ENCODE data around the gene CORO2B. TPM values are rescaled to one million over a fixed set of nuclear protein-coding genes. Genes with fewer than 3 reads are reported as not detected.

Gene CORO2B
- total RNA-seq, 1 donor from 2014 or later, result 1.0 TPM

GRCh38 chr15:68735610-68736009, 156.8 kb downstream of the CORO2B start:
- H3K4me1 ChIP-seq, result peaks cover 1% of the 10 kb centered on the region
- no peaks in the 10 kb centered on the region for H3K9me3 Mint-ChIP-seq
- H3K27ac Mint-ChIP-seq, result no peak overlapping the region
- H3K4me1 Mint-ChIP-seq, result peaks cover 3% of the 10 kb centered on the region
- no peaks in the 10 kb centered on the region for H3K79me2 ChIP-seq (ENCODE audit: low read depth)
- H3K4me3 ChIP-seq, result no peak overlapping the region
- no peaks in the 10 kb centered on the region for H3F3A ChIP-seq (ENCODE audit: low read depth)
- H3K27ac ChIP-seq, result no peak overlapping the region
- no peak overlapping the region for H2AFZ ChIP-seq (replicated peaks)
- no peaks in the 10 kb centered on the region for H3K36me3 Mint-ChIP-seq
- TF ChIP-seq EZH2phosphoT487 (IDR thresholded peaks at IDR 0.05) (no peak), CTCF (IDR thresholded peaks at IDR 0.05) (no peak), EZH2 (IDR thresholded peaks at IDR 0.05) (no peak)
- H3K9ac ChIP-seq, result no peak overlapping the region
- no peaks in the 10 kb centered on the region for H3K9me3 ChIP-seq (ENCODE audit: low read depth)
- DNase-seq (ENCODE audit: low spot score), result no peak
- no peaks in the 10 kb centered on the region for H3K36me3 ChIP-seq
- H3K4me2 ChIP-seq, result no peak overlapping the region
- no peaks in the 10 kb centered on the region for H3K27me3 ChIP-seq
- no peaks in the 10 kb centered on the region for H4K20me1 ChIP-seq (ENCODE audit: low read depth)
- H3K27me3 Mint-ChIP-seq (ENCODE audit: insufficient read depth, low read depth), result peaks cover 7% of the 10 kb centered on the region
- no peak overlapping the region for H3K4me3 Mint-ChIP-seq

DNA sequence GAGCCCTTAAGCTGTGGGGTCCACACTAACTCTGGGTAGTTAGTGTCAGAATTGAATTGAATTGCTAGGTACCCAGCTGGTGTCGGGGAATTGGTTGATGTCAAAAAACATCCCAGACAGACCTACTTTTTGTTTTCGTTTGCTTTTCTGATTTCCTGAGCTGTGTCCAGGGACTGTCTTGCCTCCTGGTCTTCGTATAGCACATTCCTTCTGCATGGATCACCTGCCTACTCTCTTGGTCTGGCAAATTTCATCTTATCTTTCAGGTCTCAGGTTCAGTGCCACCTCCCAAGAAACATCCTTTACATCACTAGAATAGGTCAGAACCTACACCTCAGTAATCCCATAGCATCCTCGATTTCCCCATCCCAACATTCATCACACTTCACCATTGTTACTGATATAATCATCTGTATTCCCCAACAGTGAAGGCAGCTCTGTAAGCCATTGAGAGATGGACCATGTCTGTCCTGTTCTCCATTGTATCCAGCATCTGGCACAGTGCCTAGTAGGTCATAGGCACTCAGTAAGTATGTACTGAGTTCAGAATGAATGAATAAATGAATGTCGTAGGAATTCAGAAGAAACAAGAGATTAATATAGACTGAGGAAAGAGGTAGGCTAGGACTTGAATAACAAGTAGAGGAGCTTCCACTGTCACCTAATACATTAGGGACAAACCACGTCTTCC, 160.7 kb downstream of the CORO2B start:
- no peak for TF ChIP-seq EZH2phosphoT487 (IDR thresholded peaks at IDR 0.05)
- TF ChIP-seq CTCF (IDR thresholded peaks at IDR 0.05), result no peak
- TF ChIP-seq EZH2 (IDR thresholded peaks at IDR 0.05), result no peak
- H3K4me3 ChIP-seq, result no peak overlapping the region
- no peaks in the 10 kb centered on the region for H3K4me1 ChIP-seq
- H4K20me1 ChIP-seq (ENCODE audit: low read depth), result no peaks in the 10 kb centered on the region
- H3K79me2 ChIP-seq (ENCODE audit: low read depth), result no peaks in the 10 kb centered on the region
- H3K27ac ChIP-seq, result no peak overlapping the region
- Mint-ChIP-seq H3K27ac (no peak overlapping the region), H3K27me3 (ENCODE audit: insufficient read depth, low read depth) (peaks cover 7% of the 10 kb centered on the region), H3K4me1 (no peaks in the 10 kb centered on the region), H3K36me3 (no peaks in the 10 kb centered on the region), H3K9me3 (no peaks in the 10 kb centered on the region), H3K4me3 (no peak overlapping the region)
- H3K4me2 ChIP-seq, result no peak overlapping the region
- no peak for DNase-seq (ENCODE audit: low spot score)
- no peak overlapping the region for H3K9ac ChIP-seq
- no peaks in the 10 kb centered on the region for H3K36me3 ChIP-seq
- H2AFZ ChIP-seq (replicated peaks), result no peak overlapping the region
- H3K9me3 ChIP-seq (ENCODE audit: low read depth), result no peaks in the 10 kb centered on the region
- no peaks in the 10 kb centered on the region for H3K27me3 ChIP-seq
- H3F3A ChIP-seq (ENCODE audit: low read depth), result no peaks in the 10 kb centered on the region

GRCh38 chr15:68743256-68743655, 164.5 kb downstream of the CORO2B start:
- Mint-ChIP-seq H3K27ac (no peak overlapping the region), H3K36me3 (no peaks in the 10 kb centered on the region), H3K4me1 (no peaks in the 10 kb centered on the region), H3K27me3 (ENCODE audit: insufficient read depth, low read depth) (peaks cover 2% of the 10 kb centered on the region), H3K4me3 (no peak overlapping the region), H3K9me3 (no peaks in the 10 kb centered on the region)
- H3K36me3 ChIP-seq, result no peaks in the 10 kb centered on the region
- no peak overlapping the region for H3K4me3 ChIP-seq
- no peak overlapping the region for H2AFZ ChIP-seq (replicated peaks)
- no peaks in the 10 kb centered on the region for H3F3A ChIP-seq (ENCODE audit: low read depth)
- no peaks in the 10 kb centered on the region for H3K79me2 ChIP-seq (ENCODE audit: low read depth)
- no peaks in the 10 kb centered on the region for H4K20me1 ChIP-seq (ENCODE audit: low read depth)
- TF ChIP-seq EZH2phosphoT487 (IDR thresholded peaks at IDR 0.05) (no peak), CTCF (IDR thresholded peaks at IDR 0.05) (no peak), EZH2 (IDR thresholded peaks at IDR 0.05) (no peak)
- no peak for DNase-seq (ENCODE audit: low spot score)
- H3K4me2 ChIP-seq, result no peak overlapping the region
- H3K4me1 ChIP-seq, result no peaks in the 10 kb centered on the region
- no peaks in the 10 kb centered on the region for H3K9me3 ChIP-seq (ENCODE audit: low read depth)
- H3K9ac ChIP-seq, result no peak overlapping the region
- H3K27me3 ChIP-seq, result no peaks in the 10 kb centered on the region
- no peak overlapping the region for H3K27ac ChIP-seq

Measured in neural progenitor cell (in vitro differentiated cells).